Fibroblast of the aortic adventitia (primary cell): Measurements from ENCODE around the gene TAB2. TPM values are rescaled to one million over a fixed set of nuclear protein-coding genes. Genes with fewer than 3 reads are reported as not detected.

Experiments
- DNase-seq: peaks from one replicate; pipeline ENCODE4 v3.0.0-alpha.2; 2010; ENCODE audit warnings: low read depth
- H3K4me3 ChIP-seq: 2 replicates; pipeline ENCODE4 v1.5.1; 2011; ENCODE audit warnings: low read depth, mild to moderate bottlenecking, control low read depth, low read length, moderate library complexity
- CTCF ChIP-seq: IDR thresholded peaks from 2 replicates; pipeline ENCODE4 v1.5.1; 2011; ENCODE audit warnings: mild to moderate bottlenecking, low read length, control low read depth, inconsistent platforms; ENCODE audit not compliant: insufficient read depth
- total RNA-seq: library from RNA; depleted of rRNA; stranded (reverse); fragments of >200 nt; gene quantifications from 2 replicates; pipeline ENCODE4 v1.2.3, GENCODE V29; 2012; ENCODE audit warnings: low replicate concordance

The TAB2 gene
- total RNA-seq, 1 donor, result 40.0 TPM

- no peak for DNase-seq
- no peak overlapping the region for H3K4me3 ChIP-seq
- TF ChIP-seq CTCF, result no peak
These were observed 116.4 kb downstream of the TAB2 start for GRCh38 chr6:149433881-149434280.

DNA sequence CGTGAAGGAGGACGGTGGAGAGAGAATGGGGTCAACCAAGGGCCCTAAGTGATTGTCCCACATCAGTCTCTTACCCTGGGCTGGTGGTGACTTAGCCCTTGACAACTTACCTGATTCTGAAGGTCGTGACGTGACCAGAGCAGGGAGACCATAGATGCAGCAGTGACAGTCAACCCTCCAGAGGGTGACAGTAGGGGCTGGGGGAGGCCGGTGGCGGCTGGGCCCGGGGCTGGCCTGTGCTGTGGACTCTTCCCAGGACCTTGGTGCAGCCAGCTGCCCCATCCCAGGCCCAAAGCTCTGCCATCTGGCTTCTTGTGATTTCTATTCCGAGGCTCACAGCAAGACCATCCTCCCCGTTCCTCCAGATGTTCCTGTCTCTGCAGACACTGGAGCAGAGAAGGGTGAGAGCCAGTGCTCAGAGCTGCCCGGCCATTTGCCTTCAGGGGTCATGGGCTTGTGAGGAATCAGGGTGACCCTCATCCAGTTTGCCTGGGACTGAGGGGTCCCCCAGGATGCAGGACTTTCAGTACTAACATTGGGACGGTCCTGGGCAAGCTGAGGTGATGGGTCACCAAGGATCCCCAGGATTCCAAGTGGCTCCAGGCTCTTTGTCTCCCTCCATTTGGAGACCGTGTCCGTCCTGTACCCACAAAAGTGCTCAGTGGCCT, 118.5 kb downstream of the TAB2 start:
- TF ChIP-seq CTCF, result no peak
- DNase-seq, result no peak
- no peak overlapping the region for H3K4me3 ChIP-seq

DNA sequence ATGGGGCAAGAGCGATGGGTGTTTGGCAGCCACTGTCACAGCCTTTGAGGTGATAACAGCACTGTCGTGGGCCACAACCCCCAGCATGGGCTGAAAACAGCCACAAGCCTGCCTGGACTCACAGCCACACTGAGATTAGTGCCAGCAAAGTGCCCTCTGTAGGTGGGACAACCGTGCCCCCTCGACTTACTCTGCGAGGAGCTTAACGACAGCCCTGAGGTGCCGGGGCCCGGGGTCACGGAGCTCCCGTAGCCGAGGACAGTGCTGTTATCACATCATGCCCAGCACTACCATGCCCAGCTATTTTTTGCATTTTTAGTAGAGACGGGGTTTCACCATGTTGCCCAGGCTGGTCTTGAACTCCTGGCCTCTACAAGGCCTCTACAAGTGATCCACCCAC, 119.1 kb downstream of the TAB2 start:
- TF ChIP-seq CTCF, result no peak
- DNase-seq, result no peak
- no peak overlapping the region for H3K4me3 ChIP-seq

GRCh38 chr6:149437212-149437611, 119.7 kb downstream of the TAB2 start:
- TF ChIP-seq CTCF, result no peak
- no peak overlapping the region for H3K4me3 ChIP-seq
- DNase-seq, result no peak

GRCh38 chr6:149438855-149439254, 121.3 kb downstream of the TAB2 start:
- no peak for TF ChIP-seq CTCF

DNA sequence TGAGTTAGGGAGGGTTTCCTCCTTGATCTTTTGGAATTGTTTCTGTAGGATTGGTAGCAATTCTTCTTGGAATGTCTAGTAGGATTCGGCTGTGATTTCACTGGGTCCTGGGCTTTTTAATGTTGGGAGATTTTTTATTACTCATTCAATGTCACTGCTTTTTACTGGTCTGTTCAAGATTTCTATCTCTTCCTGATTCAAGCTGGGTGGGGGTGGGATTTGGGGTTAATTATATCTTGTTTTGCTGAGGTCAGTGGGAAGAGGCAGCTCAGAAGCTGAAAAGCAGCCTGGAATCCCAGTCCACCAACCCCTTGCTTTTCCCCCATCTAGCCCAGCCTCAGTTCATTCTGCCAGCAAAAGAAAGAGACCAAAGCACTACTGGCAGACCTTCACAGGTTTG, 122.1 kb downstream of the TAB2 start:
- DNase-seq, result no peak
- no peak for TF ChIP-seq CTCF
- no peak overlapping the region for H3K4me3 ChIP-seq

More at GRCh38 chr6:149438855-149439254, 121.3 kb downstream of the TAB2 start:
- H3K4me3 ChIP-seq, result no peak overlapping the region
- no peak for DNase-seq
